Tongue (tissue), 2 donors: Measurements from ENCODE around the gene PRR5L. TPM values are rescaled to one million over a fixed set of nuclear protein-coding genes. Genes with fewer than 3 reads are reported as not detected.

Source experiments
- DNase-seq: peaks from one replicate; pipeline ENCODE4 v3.0.0-alpha.2; 2015
- total RNA-seq: library from RNA; depleted of rRNA; stranded (reverse); fragments of >200 nt; gene quantifications from one replicate; pipeline ENCODE4 v1.2.3, GENCODE V29; 2014

PRR5L gene
- total RNA-seq, 1 donor from 2014 or later, result 14.1 TPM

- no peak for DNase-seq
These were observed 104.8 kb downstream of the PRR5L start for GRCh38 chr11:36400766-36401455.

DNA sequence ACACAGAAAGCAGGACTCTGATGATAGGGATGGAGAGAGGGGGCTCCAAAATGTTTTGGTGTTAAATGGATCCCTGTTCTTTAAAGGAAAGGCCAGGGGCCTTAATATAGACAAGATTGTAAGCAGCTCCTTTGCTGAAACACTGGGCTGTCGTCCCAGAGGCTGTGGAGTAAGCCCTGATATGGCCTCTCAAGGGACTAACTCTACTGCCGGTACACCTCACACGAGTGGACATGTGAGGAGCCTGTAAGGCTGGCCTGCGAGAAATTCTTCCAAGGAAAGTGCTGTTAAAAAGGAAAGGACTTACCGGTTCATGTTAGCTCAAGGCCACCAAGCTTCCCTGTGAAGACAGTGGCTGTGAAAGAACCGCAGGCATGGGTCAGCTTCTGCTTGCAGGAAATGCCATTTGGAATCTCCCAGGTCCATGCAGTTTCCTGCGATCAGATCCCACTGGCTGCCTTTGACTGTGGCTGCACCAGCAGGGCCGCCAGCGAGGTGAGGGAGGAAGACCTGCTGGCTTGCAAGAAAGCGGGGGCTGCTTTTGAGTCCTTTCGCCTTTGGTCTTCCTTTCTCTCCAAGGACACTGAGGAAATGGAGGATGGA, 106.6 kb downstream of the PRR5L start:
- DNase-seq, result no peak

- DNase-seq, result no peak
These were observed 107.6 kb downstream of the PRR5L start for GRCh38 chr11:36403661-36404060.

DNA sequence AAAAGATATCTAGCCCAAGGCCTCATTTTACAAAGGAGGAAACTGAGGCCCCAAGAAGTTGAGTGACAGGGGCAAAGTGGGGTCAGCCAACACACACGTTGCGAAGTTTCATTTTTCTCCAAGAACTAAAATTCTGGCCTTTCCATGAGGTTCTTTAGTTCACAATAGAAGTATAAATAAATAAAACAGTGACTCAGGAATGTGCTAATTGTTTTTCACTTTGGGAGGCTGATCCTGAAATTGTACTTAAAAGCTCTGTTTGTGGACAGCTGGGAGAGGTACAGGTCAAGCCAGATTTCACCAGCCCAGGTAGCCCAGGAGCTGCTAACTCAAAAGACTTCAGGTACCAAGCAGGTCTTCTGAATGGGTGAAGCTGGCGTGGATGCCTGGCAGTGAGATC, 108.7 kb downstream of the PRR5L start:
- no peak for DNase-seq

DNA sequence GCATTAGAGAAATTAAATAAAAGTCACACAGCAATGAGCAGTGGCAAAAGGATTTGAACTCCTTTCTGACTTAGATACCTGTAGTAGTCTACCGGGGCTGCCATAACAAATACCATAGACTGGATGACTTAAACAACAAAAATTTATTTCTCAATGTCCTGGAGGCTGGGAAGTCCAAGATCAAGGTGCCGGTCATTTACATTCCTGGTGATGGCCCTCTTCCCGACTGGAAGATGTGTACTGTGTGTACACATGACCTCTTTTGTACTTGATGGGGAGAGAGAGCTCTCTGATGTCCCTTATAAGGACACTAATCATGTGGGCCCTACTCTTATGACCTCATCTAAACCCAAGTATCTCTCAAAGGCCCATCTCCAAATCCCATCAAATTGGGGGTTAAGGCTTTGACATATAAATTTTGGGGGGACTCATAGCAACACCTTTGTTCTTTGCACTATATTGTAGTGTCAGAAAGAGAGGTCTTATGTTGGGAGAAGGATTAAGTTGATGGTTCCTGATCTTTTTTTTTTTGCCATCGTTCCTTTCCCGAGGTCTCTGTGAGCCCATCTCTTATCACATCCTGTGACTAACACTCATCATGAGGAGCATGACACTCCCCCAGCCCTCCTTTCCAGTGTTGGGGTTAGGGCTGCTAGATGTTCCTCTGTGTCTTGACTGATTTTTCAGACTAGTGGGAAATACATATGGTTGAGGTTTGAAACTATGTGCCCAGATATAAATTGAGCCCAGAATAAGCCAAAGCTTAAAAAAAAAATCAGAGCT, 109.7 kb downstream of the PRR5L start:
- DNase-seq, result no peak

GRCh38 chr11:36407356-36407755, 111.3 kb downstream of the PRR5L start:
- no peak for DNase-seq

- DNase-seq, result peak; percentile 49
These were observed 112.5 kb downstream of the PRR5L start for GRCh38 chr11:36408498-36409136.

DNA sequence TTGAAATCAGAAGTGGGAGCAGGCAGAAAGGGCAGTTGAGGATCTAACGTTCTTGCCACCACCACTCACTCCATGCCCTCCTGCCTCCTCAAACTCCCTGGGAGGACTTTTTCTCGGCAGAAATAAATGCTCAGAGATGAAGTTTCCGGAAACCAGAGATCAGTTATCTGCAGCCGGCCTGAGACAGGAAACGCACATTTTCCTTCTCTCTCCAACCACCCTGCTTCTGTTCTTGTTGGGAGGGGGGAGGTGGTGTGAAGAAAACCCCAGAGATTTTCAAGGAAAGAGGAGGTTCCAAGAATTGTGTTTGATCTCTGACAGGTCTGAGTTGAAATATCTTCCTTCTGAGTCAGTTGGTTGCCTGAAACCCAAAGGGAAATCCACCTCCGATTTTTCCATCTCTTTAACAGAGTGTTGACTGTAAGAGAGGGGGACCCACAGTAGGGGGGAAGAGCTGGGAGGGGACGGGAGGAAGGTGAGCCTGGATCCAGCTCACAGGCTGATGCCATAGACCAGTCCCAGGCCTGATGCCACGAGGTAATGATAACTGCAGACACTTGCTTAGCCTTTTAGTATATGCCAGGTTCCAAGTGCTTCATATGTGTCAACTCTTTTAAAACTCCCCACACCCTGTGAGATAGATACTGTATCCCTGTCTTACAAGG, 113.2 kb downstream of the PRR5L start:
- DNase-seq, result peak; percentile 29

GRCh38 chr11:36411202-36411640, 115.1 kb downstream of the PRR5L start:
- no peak for DNase-seq

DNA sequence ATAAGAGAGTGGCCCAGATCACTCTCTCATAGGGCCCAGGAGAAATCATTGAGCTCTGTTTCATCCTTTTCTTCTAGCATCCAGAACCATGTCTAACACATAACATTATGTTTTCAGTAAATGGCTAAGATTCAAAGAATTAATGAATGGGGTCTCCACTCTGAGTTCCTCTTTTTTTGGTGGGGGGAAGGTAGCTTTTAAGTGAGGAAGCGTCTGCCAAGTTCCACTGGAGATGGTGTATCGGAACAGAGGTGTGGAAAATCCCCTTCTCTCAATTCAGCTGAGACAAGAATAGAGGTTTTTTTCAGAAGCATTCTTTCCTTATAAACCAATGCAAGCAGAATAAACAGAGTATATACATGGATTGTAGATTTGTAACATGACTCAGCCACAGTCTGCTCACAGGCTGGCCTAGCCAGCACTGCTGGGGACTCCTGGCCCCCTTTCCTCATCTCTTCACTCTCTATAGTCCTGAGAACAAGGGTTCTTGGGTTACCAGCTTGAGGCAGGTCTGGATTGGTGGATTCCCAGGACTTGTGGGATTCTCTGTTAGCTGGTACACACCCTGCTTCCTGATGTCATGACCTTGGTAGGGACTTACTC, 116.8 kb downstream of the PRR5L start:
- no peak for DNase-seq

DNA sequence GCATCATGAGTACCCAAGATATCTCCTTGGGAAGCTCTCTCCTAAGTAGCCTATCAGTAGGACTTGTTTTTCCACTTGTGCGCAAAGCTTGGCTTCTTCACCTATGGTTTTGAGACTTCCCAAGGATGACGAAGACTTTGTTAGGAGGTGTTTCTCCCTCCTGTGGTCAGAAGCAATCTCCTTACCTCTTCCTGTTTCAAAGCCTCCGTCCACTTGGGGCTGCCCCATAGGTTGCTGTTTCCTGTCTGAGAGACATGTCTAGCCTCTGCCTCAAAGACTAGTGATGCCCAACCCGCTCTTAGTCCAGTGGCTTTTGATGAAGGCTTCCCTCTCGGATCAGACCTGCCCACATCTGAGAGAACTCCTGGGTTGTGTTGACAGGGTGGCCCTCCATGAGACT, 121.1 kb downstream of the PRR5L start:
- DNase-seq, result no peak

DNA sequence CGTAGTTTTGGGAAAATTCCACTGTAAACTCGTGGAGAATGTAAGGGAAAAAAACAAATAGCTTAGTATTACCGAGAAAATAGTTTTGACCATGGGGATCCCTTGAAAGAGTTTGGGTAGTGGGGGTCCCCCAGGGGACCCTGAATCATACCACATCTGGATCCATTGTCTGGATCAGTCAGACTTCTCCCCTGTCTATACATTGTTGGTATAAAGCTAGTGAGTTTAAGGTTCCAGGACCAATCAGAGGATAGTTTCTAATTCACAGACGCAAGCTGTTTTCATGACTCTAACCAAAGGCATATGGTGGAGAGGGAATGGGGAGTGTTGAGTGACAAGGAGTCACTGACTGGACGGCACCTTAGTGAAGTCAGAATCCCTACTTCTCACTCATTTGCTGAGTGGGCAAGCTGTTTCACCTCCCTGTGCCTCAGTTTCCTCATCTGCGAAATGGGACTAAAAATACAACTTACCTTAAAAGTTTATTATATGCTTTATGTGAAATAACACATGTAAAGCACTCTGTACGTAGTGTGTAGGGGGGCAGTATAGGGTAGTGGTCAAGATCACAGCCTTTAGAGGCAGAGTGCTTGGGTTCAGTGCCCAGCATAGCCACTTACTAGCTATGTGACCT, 123.8 kb downstream of the PRR5L start:
- DNase-seq, result no peak

- no peak for DNase-seq
These were observed 125.6 kb downstream of the PRR5L start for GRCh38 chr11:36421546-36422155.

DNA sequence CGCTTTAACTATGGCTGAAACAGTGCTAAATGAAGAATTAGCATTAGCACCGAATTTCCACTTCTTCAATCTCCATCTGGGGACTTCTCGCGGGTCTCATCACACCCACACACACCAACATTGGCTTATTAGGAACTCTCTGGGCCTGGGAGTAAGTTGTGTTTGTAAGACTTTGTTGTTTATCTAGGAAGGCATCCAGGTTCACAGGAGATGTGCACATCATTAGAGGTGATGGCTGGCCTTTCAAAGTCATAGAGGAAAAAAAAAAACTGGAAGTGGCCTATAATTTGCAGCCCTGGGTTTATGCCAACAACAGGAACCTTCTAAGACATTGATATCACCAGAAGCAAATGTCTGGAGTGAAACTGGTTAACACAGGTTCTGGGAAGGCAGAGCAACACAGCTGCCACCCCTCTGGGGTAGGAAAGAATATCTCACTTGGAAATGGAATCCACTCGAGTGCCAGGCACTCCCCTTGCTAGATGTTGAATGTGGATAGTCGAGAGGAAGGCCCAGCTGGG, 129.5 kb downstream of the PRR5L start:
- DNase-seq, result peak; percentile 70

- DNase-seq, result no peak
These were observed 130.2 kb downstream of the PRR5L start for GRCh38 chr11:36426226-36426848.

DNA sequence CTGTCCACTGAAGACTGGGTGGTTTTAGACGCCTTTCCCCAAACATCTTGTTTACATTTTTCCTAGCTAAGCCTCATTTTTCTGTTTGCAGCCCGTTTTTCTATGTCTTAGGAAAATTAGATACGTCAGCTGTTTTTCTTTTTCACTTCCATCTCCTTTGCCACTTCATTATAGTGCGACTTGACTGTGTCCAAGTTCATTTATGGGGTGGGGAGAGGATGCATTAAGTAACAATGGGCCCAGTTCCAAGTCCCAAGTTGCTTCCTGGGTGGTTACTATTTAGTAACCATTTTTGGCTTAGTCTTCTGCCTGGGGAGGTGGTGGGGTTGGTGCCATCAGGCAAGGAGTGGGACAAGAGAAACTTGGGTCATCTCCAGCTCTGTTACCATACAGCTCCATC, 131.0 kb downstream of the PRR5L start:
- DNase-seq, result no peak

DNA sequence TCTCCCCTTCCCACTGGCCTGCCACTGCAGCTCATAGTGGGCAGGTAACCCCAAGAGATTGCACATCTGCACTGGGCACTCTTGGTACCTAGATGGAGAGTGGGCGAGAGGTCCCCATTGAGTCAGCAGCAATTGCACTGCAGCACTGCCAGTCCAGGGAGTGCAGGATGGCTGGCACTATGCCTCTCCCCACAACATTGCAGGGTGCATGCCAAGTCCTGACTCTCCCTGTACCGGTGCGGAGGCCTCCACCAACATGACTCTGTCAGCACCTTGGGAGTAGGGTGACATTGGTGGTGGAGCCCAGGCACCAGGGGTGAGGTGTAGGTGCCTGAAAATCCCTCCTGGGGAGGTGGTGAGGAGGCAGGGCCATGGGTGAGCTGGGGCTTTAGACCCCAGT, 131.8 kb downstream of the PRR5L start:
- DNase-seq, result no peak

DNA sequence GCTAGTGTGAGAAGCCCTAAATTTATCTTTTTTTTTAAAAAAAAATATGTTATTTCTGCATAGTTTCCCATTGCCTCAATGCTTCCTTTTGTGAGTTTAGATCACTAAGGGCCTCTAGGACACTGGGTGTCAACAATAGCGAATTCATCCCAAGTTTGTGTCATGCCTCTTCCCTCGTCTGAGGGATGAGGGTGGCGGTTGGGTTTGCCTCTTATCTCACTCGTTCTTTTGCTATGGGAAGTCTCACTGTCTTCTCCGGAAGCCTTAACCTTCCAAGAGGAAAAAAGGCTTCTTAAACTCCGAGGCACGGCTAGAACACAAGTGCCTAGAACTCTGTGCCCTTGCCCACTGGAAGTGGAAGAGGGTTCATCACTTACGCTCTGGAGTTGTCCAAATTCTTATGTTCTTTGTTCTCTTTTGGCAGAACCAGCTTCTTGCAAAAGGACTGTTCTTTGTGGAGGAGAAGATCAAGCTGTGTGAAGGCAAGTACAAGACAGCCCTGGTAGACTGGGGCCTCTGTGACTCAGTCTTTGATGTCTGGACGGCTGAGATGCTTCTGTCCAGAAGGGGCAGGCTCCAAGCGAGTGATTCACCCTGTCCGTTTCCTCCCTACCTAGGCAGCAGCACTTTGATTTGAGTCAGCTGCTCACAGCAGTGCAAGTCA, 135.5 kb downstream of the PRR5L start:
- DNase-seq, result no peak

- DNase-seq, result no peak
These were observed 136.0 kb downstream of the PRR5L start for GRCh38 chr11:36432093-36432469.

DNA sequence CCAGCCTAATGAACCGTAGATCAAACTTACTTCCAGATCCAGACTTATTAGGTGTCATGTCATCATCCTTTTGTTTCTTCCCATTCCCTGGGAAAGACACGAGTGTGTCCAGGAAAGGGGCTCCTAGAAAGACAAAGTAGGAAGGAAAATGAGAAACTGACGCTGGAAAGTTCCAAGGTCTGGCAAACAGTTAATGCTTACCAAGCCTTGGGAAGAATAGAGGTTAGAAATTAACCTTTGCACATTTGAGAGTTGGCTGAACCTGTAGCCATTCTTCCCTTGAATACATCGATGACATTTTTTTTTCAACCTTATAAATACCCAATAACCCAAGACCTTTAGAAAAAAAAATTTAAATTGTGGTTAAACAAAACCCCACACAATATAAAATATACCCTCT, 136.7 kb downstream of the PRR5L start:
- DNase-seq, result no peak
